Measurements from ENCODE around the gene EEF2.
"Not testable (repeated sequence)": the region's sequence is repeated elsewhere in the genome, so short reads cannot be mapped to it uniquely, and the experiment has no call there.

The EEF2 gene

DNA sequence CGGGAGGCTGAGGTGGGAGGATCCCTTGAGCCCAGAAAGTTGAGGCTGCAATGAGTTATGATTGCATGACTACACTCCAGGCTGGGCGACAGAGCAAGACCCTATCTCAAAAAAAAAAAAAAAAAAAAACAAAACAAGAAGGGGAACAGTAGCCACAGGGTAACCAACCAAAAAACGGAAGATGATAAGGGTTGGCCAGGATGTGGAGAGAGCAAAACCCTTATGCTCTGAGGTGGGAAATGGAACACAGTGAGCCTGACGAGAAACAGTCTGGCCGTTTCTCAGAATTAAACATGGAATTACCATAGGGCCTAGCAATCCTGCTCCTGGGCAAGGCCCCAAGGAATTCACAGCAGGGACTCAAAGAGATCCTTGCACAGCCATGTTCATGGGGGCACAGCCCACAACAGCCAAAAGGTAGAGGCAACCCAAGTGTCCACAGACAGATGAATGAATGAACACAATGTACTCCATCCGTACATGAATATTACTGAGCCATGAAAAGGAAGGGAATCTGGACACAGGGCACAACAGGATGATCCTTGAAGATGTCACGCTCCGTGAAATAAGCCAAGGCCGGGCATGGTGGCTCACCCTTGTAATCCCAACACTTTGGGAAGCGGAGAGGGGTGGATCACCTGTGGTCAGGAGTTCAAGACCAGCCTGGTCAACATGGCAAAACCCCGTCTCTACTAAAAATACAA is 41.1 kb downstream of the EEF2 start:
- no peak for DNase-seq (ENCODE audit: low spot score)

- no peak for DNase-seq (ENCODE audit: low spot score)
Observed at GRCh38 chr19:3942790-3943409, 42.4 kb downstream of the EEF2 start.

DNA sequence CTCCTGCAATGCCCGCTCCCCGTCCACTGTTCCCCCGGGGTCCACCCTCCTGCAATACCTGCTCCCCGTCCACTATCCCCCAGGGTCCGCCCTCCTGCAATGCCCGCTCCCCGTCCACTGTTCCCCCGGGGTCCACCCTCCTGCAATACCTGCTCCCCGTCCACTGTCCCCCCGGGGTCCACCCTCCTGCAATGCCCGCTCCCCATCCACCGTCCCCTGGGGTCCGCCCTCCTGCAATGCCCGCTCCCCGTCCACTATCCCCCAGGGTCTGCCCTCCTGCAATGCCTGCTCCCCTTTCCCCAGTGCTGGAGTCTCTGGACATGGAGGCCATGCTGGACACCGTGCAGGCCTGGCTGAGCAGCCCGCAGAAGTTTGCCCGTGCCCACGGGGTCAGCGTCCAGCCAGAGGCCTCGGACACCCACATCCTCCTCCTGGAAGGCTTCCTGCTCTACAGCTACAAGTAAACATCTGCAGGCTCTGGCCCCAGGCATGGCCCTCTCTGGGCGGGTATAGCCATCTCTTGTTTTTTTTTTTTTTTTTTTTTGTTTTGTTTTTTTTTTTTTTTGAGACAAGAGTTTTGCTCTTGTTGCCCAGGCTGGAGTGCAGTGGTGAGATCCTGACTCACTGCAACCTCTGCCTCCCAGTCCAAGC is 46.8 kb downstream of the EEF2 start:
- not testable (repeated sequence) for DNase-seq (ENCODE audit: low spot score)

- no peak for DNase-seq (ENCODE audit: low spot score)
Observed at GRCh38 chr19:3936506-3937442, 48.5 kb downstream of the EEF2 start.

- no peak for DNase-seq (ENCODE audit: low spot score)
Observed at GRCh38 chr19:3932931-3933810, 52.1 kb downstream of the EEF2 start, which contains the start of gene NMRK2. Gene NMRK2 (plus strand): TSS chr19:3933069. CDS start chr19:3933672, 603 bp downstream.

GRCh38 chr19:3931041-3931440 is 54.2 kb downstream of the EEF2 start:
- DNase-seq (ENCODE audit: low spot score), result no peak
